Lower lobe of right lung (tissue), 2 donors: ENCODE measurements around the gene HTRA2. TPM values are rescaled to one million over a fixed set of nuclear protein-coding genes. Genes with fewer than 3 reads are reported as not detected.

Source experiments
- ATAC-seq, 2 donors: fragments of 200-7000 bp; cut with Tn5 transposase; one replicate each; pipeline ENCODE4 v1.9.1; 2020 to 2022; ENCODE audit warnings: mild to moderate bottlenecking in 2 of 2, moderate library complexity in 2 of 2
- DNase-seq: peaks from one replicate; pipeline ENCODE4 v3.0.0-alpha.2; 2020
- H3K27ac ChIP-seq: fragments of 200-600 bp; one replicate; pipeline ENCODE4 v1.8.0; 2022
- H3K27me3 ChIP-seq: fragments of 200-600 bp; one replicate; pipeline ENCODE4 v1.8.0; 2022; ENCODE audit warnings: low read depth
- H3K36me3 ChIP-seq: fragments of 200-600 bp; one replicate; pipeline ENCODE4 v1.8.0; 2022; ENCODE audit warnings: mild to moderate bottlenecking
- H3K4me1 ChIP-seq: fragments of 200-600 bp; one replicate; pipeline ENCODE4 v1.8.0; 2022
- H3K4me3 ChIP-seq: fragments of 200-600 bp; one replicate; pipeline ENCODE4 v1.8.0; 2022; ENCODE audit warnings: mild to moderate bottlenecking
- H3K9me3 ChIP-seq: fragments of 200-600 bp; one replicate; pipeline ENCODE4 v1.8.0; 2022
- CTCF ChIP-seq: fragments of 200-600 bp; IDR thresholded peaks from one replicate; pipeline ENCODE4 v1.8.0; 2022; ENCODE audit warnings: antibody characterized with exemption, mild to moderate bottlenecking
- intact Hi-C: fragments of 100-400 bp; cut with DNase I; formaldehyde crosslinking; loops from one replicate; pipeline ENCODE4 v1.11.0; 2022
- total RNA-seq: library from RNA; stranded (reverse); fragmentation: NEBNext Ultra II Directional; extraction: Animal tissue kit (Norgen Biotek cat#: 25700); gene quantifications from one replicate; pipeline ENCODE4 v1.2.1, GENCODE V29; 2021
- donor health status: DM: no; HTN: yes; CAD: no; lungs with severe emphysema.

HTRA2 gene
- total RNA-seq, 1 donor from 2014 or later, result 34.3 TPM

GRCh38 chr2:74486141-74486540, 43.6 kb upstream of the HTRA2 start:
- peak; percentile 4 for DNase-seq
- intact Hi-C loops, result no loop called here
- no peak for ATAC-seq
- Histone ChIP-seq H3K36me3 (peaks cover 53% of the 10 kb centered on the region), H3K9me3 (no peaks in the 10 kb centered on the region), H3K27ac (no peak overlapping the region), H3K4me1 (peaks cover 21% of the 10 kb centered on the region), H3K27me3 (no peaks in the 10 kb centered on the region), H3K4me3 (no peak overlapping the region)
- no peak for TF ChIP-seq CTCF

- no peak for TF ChIP-seq CTCF
- H3K9me3 ChIP-seq, result no peaks in the 10 kb centered on the region
- no peak overlapping the region for H3K27ac ChIP-seq
- DNase-seq, result peak; percentile 6
- peaks cover 5% of the 10 kb centered on the region for H3K4me1 ChIP-seq
- peaks cover 80% of the 10 kb centered on the region for H3K36me3 ChIP-seq
- no peaks in the 10 kb centered on the region for H3K27me3 ChIP-seq
- intact Hi-C loops, result no loop called here
- no peak overlapping the region for H3K4me3 ChIP-seq
- no peak for ATAC-seq
Observed at GRCh38 chr2:74488643-74489481, 40.9 kb upstream of the HTRA2 start.

- Histone ChIP-seq H3K36me3 (peaks cover 85% of the 10 kb centered on the region), H3K4me1 (no peaks in the 10 kb centered on the region), H3K27me3 (no peaks in the 10 kb centered on the region), H3K4me3 (no peak overlapping the region), H3K9me3 (no peaks in the 10 kb centered on the region), H3K27ac (no peak overlapping the region)
- no peak for TF ChIP-seq CTCF
- DNase-seq (peak; percentile 22), ATAC-seq (no peak)
- intact Hi-C loops, result no loop called here
Observed at GRCh38 chr2:74489906-74490305, 39.8 kb upstream of the HTRA2 start.

GRCh38 chr2:74491648-74492544, 37.8 kb upstream of the HTRA2 start:
- Histone ChIP-seq H3K36me3 (peaks cover 65% of the 10 kb centered on the region), H3K27ac (no peak overlapping the region), H3K4me3 (no peak overlapping the region), H3K4me1 (no peaks in the 10 kb centered on the region), H3K9me3 (no peaks in the 10 kb centered on the region), H3K27me3 (no peaks in the 10 kb centered on the region)
- no peak for ATAC-seq
- no peak for TF ChIP-seq CTCF
- intact Hi-C loops, result no loop called here
- DNase-seq, result peak; percentile 28

- Histone ChIP-seq H3K27me3 (peaks cover 15% of the 10 kb centered on the region), H3K9me3 (no peaks in the 10 kb centered on the region), H3K36me3 (peaks cover 50% of the 10 kb centered on the region), H3K27ac (no peak overlapping the region), H3K4me1 (peaks cover 13% of the 10 kb centered on the region), H3K4me3 (no peak overlapping the region)
- ATAC-seq (no peak), DNase-seq (no peak)
- TF ChIP-seq CTCF, result no peak
- intact Hi-C loops, result no loop called here
Observed at GRCh38 chr2:74493546-74493945, 36.2 kb upstream of the HTRA2 start.
